Measurements from ENCODE around the gene KRT35. TPM values are rescaled to one million over a fixed set of nuclear protein-coding genes. Genes with fewer than 3 reads are reported as not detected.

The KRT35 gene
- total RNA-seq, 2 experiments from 2014 or later = not detected

- Mint-ChIP-seq H3K36me3 (ENCODE audit: low read depth) (no peaks in the 10 kb centered on the region), H3K4me3 (no peak overlapping the region), H3K4me1 (no peaks in the 10 kb centered on the region), H3K9me3 (no peaks in the 10 kb centered on the region), H3K27me3 (no peaks in the 10 kb centered on the region), H3K27ac (no peak overlapping the region)
- DNase-seq = no peak
- ChIA-PET CTCF (interaction anchor here (2.1 kb wide), 1 partner anchor 30 kb away, joined by 6 read pairs; no protein-coding TSS in a partner anchor), POLR2A (no interaction called here)
Measured at GRCh38 chr17:41519501-41520224, 38.7 kb upstream of the KRT35 start.

- Mint-ChIP-seq H3K9me3 (no peaks in the 10 kb centered on the region), H3K36me3 (ENCODE audit: low read depth) (no peaks in the 10 kb centered on the region), H3K27ac (no peak within 1 kb of the TSS), H3K4me1 (no peaks in the 10 kb centered on the region), H3K27me3 (no peaks in the 10 kb centered on the region), H3K4me3 (no peak within 1 kb of the TSS)
- ChIA-PET CTCF (interaction anchor here (0.6 to 2.1 kb wide), 2 partner anchors 13 to 30 kb away, joined by 4 to 6 read pairs; partner anchors contain the start of gene KRT13), POLR2A (no interaction called here)
- DNase-seq = no peak
Measured at GRCh38 chr17:41518789-41519449, 38.0 kb upstream of the KRT35 start, which contains the start of gene KRT15. Gene KRT15, minus strand, starts transcription at chr17:41518890. Its CDS starts 63 bp downstream, at chr17:41518827.

DNA sequence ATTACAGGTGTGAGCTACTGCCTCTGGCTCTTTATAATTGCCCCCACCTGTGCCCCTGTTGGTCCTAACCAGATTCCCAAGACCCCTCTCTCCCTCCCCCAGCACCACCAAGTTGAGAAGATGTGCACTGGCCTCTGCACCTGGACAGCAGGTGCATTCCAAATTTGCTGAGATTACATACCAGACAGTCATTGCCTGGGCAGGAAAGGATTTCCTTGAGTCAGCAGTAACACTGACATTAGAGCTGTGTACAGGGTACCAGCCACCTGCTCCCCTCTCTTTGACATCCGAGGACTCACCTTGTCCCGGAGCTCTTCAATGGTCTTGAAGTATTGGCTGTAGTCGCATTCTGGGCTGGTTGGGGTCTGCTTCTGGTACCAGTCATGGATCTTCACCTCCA, 37.1 kb upstream of the KRT35 start:
- H3K27me3 Mint-ChIP-seq = no peaks in the 10 kb centered on the region
- DNase-seq = no peak
- no peak overlapping the region for H3K4me3 Mint-ChIP-seq
- no peak overlapping the region for H3K27ac Mint-ChIP-seq
- POLR2A ChIA-PET = interaction anchor here (0.6 kb wide), 1 partner anchor 161 kb away, joined by 3 read pairs; no protein-coding TSS in a partner anchor
- CTCF ChIA-PET = interaction anchor here (2.1 kb wide), 1 partner anchor 31 kb away, joined by 6 read pairs; no protein-coding TSS in a partner anchor
- no peaks in the 10 kb centered on the region for H3K4me1 Mint-ChIP-seq
- no peaks in the 10 kb centered on the region for H3K9me3 Mint-ChIP-seq
- no peaks in the 10 kb centered on the region for H3K36me3 Mint-ChIP-seq (ENCODE audit: low read depth)

DNA sequence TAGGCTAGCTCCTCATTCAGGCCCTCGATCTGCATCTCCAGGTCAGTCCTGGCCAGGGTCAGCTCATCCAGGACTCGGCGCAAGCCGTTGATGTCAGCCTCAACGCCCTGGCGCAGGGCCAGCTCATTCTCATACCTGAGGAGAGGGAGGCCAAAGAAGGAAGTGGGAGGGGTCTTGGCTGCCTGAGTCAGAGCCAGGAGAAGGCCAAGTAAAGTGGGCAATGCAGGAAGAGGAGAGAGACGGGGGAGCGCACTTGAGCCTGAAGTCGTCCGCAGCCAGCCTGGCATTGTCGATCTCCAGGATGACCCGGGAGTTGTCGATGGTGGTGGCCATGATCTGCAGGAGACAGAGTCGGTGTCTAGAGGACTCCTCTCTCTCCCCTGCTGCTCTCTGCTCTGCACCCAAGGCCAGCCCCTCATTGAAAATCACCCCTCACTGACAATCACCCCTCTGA, 35.9 kb upstream of the KRT35 start:
- H3K27me3 Mint-ChIP-seq = no peaks in the 10 kb centered on the region
- no peaks in the 10 kb centered on the region for H3K4me1 Mint-ChIP-seq
- H3K9me3 Mint-ChIP-seq = no peaks in the 10 kb centered on the region
- H3K4me3 Mint-ChIP-seq = no peak overlapping the region
- ChIA-PET POLR2A (no interaction called here), CTCF (no interaction called here)
- H3K27ac Mint-ChIP-seq = no peak overlapping the region
- no peaks in the 10 kb centered on the region for H3K36me3 Mint-ChIP-seq (ENCODE audit: low read depth)
- DNase-seq = no peak

DNA sequence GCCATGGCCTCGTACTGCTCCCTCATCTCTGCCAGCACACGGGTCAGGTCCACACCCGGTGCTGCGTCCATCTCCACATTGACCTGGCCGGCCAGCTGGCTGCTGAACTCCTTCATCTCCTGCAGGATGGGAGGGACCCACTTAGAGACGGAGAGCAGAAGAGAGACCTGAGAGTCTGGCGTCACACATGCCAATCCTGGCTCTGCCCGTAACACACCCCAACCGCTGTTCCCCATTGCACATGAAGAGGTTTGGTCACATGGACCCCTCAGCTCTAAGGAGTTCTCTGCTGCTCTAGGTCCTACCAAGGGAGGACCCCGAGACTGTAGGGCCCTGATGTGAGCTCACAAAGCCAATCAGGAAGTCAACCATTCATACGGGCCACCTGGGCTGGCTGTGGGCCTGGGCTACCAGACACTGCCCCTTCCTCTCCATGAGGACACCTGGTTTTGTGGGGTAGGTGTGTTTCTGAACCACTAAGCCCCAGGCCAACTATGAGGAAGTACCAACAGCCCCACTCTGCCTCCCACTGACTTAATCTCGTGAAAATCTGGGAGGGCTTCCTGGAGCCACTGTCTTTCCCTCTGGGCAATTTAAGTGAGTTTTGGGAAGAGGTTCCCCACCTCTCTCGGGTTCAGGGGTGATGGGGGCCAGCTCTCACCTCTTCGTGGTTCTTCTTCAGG, 35.3 kb upstream of the KRT35 start:
- Mint-ChIP-seq H3K9me3 (no peaks in the 10 kb centered on the region), H3K27me3 (no peaks in the 10 kb centered on the region), H3K4me3 (no peak overlapping the region), H3K4me1 (no peaks in the 10 kb centered on the region), H3K27ac (no peak overlapping the region), H3K36me3 (ENCODE audit: low read depth) (no peaks in the 10 kb centered on the region)
- DNase-seq = no peak
- ChIA-PET CTCF (no interaction called here), POLR2A (no interaction called here)

DNA sequence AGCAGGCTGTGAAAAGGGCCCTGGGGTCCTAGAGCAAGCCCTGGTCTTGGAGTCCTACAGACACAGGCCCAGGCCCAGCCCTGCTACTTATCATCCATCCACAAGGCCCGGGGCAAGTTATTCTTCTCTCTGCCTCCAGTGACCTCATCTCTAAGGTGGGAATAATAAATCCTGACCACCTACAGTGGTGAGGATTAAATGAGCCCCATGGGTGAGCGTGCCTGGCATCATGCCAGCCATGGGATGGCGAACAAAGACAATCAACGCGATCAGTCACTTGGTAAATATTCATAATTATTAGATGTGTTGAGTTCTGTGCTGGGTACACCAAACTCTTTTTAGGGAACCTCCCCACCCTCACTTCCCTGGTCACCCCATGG, 32.2 kb upstream of the KRT35 start:
- CTCF ChIA-PET = interaction anchor here (1.5 kb wide), 1 partner anchor 9 kb away, joined by 5 read pairs; no protein-coding TSS in a partner anchor
- H3K27ac Mint-ChIP-seq = no peak overlapping the region

DNA sequence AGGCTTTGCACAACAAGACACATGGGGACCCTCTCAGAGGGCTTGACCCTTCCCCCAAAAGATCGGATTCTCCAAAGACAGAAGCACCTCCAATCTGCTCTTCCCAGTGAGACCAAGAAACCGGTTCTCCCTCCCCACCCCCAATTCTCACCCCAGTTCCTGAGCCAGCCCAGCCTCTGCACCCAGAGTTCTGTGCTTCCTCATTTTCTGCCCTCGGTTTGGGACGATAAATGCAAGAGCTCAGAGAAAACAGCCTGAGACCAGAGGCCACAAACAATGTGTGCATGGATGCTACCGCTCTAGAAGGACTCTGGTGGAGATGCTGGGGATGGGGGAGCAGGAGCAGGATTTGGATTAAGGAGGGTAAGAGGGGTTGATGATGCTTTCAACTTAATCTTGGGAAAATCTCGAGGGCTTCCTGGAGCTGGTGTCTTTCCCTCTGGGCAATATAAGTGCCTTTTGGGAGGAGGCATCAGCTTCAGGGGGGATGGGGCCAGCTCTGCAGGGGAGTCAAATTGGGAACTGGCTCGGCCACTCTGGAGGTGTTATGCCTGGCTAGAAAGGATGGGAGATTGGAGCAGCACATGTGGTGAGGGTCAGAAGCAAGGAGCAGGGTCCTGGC, 31.7 kb upstream of the KRT35 start:
- Mint-ChIP-seq H3K4me1 (no peaks in the 10 kb centered on the region), H3K9me3 (no peaks in the 10 kb centered on the region), H3K27me3 (no peaks in the 10 kb centered on the region), H3K27ac (no peak overlapping the region), H3K4me3 (no peak overlapping the region), H3K36me3 (ENCODE audit: low read depth) (no peaks in the 10 kb centered on the region)
- DNase-seq = no peak
- POLR2A ChIA-PET = no interaction called here
- CTCF ChIA-PET = interaction anchor here (1.5 kb wide), 1 partner anchor 9 kb away, joined by 5 read pairs; no protein-coding TSS in a partner anchor

More for the DNA sequence above, 32.2 kb upstream of the KRT35 start:
- POLR2A ChIA-PET = no interaction called here
- H3K9me3 Mint-ChIP-seq = no peaks in the 10 kb centered on the region
- H3K4me3 Mint-ChIP-seq = no peak overlapping the region
- no peaks in the 10 kb centered on the region for H3K27me3 Mint-ChIP-seq
- H3K4me1 Mint-ChIP-seq = no peaks in the 10 kb centered on the region
- no peaks in the 10 kb centered on the region for H3K36me3 Mint-ChIP-seq (ENCODE audit: low read depth)
- no peak for DNase-seq

DNA sequence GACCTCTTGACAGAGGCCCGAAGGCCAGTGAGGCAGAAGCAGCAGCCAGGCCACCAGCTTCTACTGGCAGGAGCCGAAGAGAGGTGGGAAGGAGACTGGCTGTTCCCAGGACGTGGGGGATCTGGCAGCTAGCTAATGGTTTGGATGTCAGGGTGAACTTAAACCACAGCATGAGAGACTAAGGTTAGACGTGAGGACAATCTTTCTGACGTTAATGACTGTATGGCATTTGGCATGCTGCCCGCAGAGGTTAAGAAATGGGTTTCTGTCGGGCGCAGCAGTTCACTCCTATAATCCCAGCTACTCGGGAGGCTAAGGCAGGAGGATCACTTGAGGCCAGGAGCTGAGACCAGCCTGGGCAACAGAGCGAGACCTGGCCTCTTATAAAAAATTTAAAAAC, 30.8 kb upstream of the KRT35 start:
- H3K4me3 Mint-ChIP-seq = no peak overlapping the region
- H3K36me3 Mint-ChIP-seq (ENCODE audit: low read depth) = no peaks in the 10 kb centered on the region
- POLR2A ChIA-PET = no interaction called here
- H3K4me1 Mint-ChIP-seq = no peaks in the 10 kb centered on the region
- H3K9me3 Mint-ChIP-seq = no peaks in the 10 kb centered on the region
- DNase-seq = no peak
- H3K27me3 Mint-ChIP-seq = no peaks in the 10 kb centered on the region
- H3K27ac Mint-ChIP-seq = no peak overlapping the region
- CTCF ChIA-PET = interaction anchor here (1.1 kb wide), 1 partner anchor 11 kb away, joined by 4 read pairs; no protein-coding TSS in a partner anchor

DNA sequence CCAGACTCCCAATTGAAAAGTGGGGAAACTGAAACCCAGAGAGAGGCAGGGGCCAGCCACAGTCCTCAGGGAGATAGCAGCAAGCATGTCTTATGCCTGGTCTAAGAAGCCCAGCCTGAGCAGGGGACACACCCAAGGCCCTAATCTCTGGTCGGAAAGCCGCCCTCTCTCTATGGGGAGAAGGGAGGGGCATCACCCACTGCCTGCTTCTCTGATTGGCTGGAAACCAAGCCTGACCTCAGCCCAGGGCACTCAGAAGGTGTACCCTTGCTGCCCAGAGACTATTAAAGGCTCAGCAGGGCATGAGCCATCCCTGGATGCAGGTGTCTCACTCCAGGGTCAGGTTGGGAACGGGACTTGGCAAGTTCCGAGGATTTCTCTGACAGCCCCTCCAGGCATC, 30.2 kb upstream of the KRT35 start:
- CTCF ChIA-PET = interaction anchor here (1.1 kb wide), 1 partner anchor 11 kb away, joined by 4 read pairs; no protein-coding TSS in a partner anchor

GRCh38 chr17:41510251-41511065, 29.5 kb upstream of the KRT35 start:
- CTCF ChIA-PET = interaction anchor here (0.9 to 1.1 kb wide), 2 partner anchors 19 to 54 kb away, joined by 3 read pairs; no protein-coding TSS in a partner anchor
- no peaks in the 10 kb centered on the region for H3K4me1 Mint-ChIP-seq
- H3K4me3 Mint-ChIP-seq = no peak overlapping the region
- no peaks in the 10 kb centered on the region for H3K27me3 Mint-ChIP-seq
- POLR2A ChIA-PET = no interaction called here
- H3K36me3 Mint-ChIP-seq (ENCODE audit: low read depth) = no peaks in the 10 kb centered on the region
- no peak for DNase-seq
- no peak overlapping the region for H3K27ac Mint-ChIP-seq
- no peaks in the 10 kb centered on the region for H3K9me3 Mint-ChIP-seq

More for the DNA sequence above, 30.2 kb upstream of the KRT35 start:
- no peak overlapping the region for H3K27ac Mint-ChIP-seq
- no peaks in the 10 kb centered on the region for H3K36me3 Mint-ChIP-seq (ENCODE audit: low read depth)
- no peak for DNase-seq
- no peak overlapping the region for H3K4me3 Mint-ChIP-seq
- H3K9me3 Mint-ChIP-seq = no peaks in the 10 kb centered on the region
- H3K27me3 Mint-ChIP-seq = no peaks in the 10 kb centered on the region
- H3K4me1 Mint-ChIP-seq = no peaks in the 10 kb centered on the region
- POLR2A ChIA-PET = no interaction called here

GRCh38 chr17:41507315-41507880, 26.4 kb upstream of the KRT35 start:
- H3K27ac Mint-ChIP-seq = no peak overlapping the region
- H3K4me3 Mint-ChIP-seq = no peak overlapping the region
- no peaks in the 10 kb centered on the region for H3K36me3 Mint-ChIP-seq (ENCODE audit: low read depth)
- ChIA-PET CTCF (interaction anchor here (1.5 kb wide), 1 partner anchor 155 kb away, joined by 3 read pairs; no protein-coding TSS in a partner anchor), POLR2A (no interaction called here)
- no peaks in the 10 kb centered on the region for H3K4me1 Mint-ChIP-seq
- no peaks in the 10 kb centered on the region for H3K27me3 Mint-ChIP-seq
- H3K9me3 Mint-ChIP-seq = no peaks in the 10 kb centered on the region
- DNase-seq = no peak
